22Rv1 (cell line): Measurements from ENCODE around the gene IGSF3.
"Not testable (repeated sequence)": the region's sequence is repeated elsewhere in the genome, so short reads cannot be mapped to it uniquely, and the experiment has no call there.

Source experiments
- CTCF ChIP-seq: fragments of 450-650 bp; IDR thresholded peaks from 2 replicates; pipeline ENCODE4 v1.5.1; 2017; ENCODE audit warnings: mild to moderate bottlenecking
- ZFX ChIP-seq: fragments of 450-650 bp; IDR thresholded peaks from 2 replicates; pipeline ENCODE4 v1.6.1; 2017; ENCODE audit warnings: antibody characterized with exemption, borderline replicate concordance

- TF ChIP-seq CTCF, ZFX: not testable (repeated sequence)
These were observed 23.4 kb downstream of the IGSF3 start for GRCh38 chr1:116644096-116644495.
